Thyroid gland (tissue), 4 donors: Measurements from ENCODE around the gene MIDN.

Experiments used
- CTCF ChIP-seq, 6 experiments: fragments of 200-600 bp in 3 of 6; fragments of 450-650 bp in 3 of 6; sonication (generic) in 3 of 6; IDR thresholded peaks; one replicate each; pipeline ENCODE4 v1.5.1; 2016 to 2019; ENCODE audit warnings: antibody characterized with exemption in 6 of 6, mild to moderate bottlenecking in 2 of 6, inconsistent platforms in 1 of 6, moderate library complexity in 1 of 6
- POLR2A ChIP-seq, 2 donors: fragments of 450-650 bp; IDR thresholded peaks; one replicate each; pipeline ENCODE4 v1.6.1; 2017; ENCODE audit warnings: antibody characterized with exemption in 2 of 2, mild to moderate bottlenecking in 2 of 2, moderate library complexity in 1 of 2

GRCh38 chr19:1230783-1231489 is 17.4 kb upstream of the MIDN start:
- TF ChIP-seq CTCF (IDR thresholded peaks at IDR 0.05) (no peak), POLR2A (IDR thresholded peaks at IDR 0.05) (no peak)
